GM10847 (cell line): Measurements from ENCODE around the gene NCMAP.

Experiments
- POLR2A ChIP-seq: IDR thresholded peaks from 2 replicates; pipeline ENCODE4 v1.6.1; 2011; ENCODE audit not compliant: insufficient read length; ENCODE audit errors: extremely low read depth

NCMAP gene

DNA sequence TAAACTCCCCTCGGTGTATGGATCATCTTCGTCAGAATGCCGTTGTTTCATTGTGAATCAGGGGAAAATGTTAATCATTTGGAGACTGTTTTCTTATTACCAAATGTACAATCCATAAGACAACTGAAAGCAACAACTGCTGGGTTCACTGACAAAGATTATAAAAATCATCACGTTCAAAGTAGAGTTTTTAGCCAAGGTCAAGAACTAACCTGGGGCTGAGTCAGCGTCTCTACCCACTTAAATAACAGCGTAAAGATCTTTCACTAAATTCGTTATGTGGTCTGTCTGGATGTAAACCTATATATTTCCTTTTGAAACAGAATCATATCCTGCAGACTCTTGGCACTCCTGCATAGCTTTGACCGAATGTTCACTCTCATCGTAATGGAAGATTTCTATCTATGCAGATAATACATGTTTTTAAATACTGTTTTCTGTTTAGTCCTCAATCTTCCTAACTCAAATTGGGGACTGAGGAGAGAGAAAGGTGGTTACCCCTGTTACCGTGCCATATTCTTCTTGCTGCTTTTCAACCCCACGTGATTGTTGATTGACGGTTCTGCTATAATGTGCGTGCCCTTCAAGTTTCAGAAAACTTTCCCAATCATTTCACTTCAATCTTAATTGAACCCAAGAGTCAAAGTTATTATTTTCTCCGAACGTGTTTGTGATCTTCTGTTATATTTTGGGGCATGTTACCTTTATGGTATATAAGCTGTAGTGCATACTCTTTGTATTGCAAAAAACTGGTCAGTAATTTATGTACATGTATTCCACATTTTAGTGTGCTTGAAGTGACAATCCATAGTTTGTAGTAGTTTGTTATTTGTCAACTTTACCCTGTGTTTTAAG is 15.6 kb upstream of the NCMAP start:
- TF ChIP-seq POLR2A: no peak

DNA sequence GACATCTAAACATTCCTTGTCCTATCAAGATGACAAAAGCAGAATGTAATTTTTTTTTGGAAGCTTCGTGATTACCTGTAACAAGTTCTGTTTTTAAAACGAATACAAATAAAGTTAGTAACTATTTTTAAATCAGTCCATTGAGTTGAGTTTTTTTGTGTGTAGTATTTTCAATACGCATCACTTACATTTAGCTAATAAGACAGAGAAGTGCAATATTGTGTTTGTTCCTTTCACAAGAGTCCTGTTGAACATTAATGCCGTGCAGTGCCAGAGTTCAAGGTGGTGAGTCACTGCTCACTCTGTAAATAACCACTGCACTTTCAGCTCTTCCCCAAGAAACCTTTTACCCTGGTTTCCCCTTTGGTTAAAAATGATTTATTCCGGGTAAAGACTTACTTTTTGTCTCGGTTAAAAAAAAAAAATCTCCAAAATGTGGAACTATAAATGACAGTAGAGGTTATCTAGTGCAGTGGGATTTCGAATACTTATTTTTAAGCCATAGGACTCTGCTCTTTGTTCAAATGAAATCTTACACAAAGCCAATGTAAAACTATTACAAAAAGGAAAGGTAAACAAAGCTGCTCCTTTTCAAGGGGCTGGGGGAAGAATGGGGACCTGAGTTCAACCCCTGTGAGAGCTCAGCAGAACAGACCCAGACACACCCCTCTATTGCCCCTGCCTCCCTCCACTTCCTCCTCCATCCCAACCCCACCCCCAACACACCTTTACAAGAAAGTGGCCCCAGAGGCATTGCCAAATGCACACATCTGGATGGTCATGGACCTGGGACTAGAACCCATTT is 14.8 kb upstream of the NCMAP start:
- no peak for TF ChIP-seq POLR2A

DNA sequence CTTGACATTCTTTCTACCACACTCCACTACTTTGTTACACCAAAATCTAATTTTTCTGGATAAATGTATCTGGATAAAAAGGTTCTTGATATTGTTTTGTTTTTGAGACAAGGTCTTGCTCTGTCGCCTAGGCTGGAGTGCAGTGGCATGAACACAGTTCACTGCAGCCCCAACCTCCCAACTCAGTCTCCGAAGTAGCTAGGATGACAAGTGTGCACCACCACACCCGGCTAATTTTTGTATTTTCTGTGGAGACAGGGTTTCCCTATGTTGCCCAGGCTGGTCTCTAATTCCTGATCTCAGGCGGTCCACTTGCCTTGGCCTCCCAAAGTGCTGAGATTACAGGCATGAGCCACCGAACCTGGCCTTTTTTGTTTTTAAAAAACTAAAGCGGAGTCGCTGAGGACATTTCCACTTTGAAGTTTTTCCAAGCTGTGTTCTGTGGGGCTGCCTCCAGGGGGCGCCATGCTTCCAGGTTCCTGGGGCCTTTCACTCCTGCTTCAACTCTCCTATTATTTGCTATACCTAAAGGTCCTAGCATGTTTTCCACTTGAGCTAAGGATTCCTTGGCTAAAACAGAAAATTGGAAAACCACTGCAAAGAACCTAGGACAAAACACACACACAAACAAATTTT is 14.1 kb upstream of the NCMAP start:
- no peak for TF ChIP-seq POLR2A

DNA sequence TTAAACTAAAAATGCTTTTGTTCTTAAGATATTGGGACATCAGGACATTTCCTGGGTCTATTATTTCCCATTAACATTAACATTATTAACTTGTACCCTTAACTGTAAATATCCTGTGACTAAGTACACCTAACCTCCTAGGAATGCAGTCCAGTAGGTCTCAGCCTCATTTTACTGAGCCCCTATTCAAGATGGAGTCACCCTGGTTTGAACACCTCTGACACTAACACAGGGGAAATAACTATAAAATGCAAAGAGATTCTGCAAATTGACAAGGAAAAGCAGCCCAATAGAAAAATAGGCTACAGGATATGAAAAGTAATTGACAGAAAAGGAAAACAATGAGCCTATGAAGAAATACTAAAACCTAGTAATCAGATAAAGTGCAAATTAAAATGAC is 11.6 kb upstream of the NCMAP start:
- TF ChIP-seq POLR2A: no peak

DNA sequence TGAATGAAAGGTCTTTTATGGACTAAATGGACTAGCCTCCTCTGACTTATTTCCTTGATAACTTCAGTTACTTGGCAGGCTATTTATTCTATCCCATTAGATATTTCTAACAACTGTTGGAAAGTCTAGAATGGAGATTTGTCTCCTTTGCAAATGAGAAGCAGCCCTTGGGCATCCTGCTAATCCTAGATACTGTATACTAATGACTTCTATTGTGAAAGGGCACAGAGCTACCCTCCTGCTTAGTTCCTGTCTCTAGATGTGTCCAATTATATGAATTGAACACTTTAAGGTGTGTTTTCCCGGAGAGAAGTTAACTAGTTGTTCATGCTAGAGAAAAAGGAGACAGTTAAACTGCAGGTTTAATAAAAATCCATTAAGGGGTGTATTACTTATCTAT is 10.2 kb upstream of the NCMAP start:
- TF ChIP-seq POLR2A: no peak

DNA sequence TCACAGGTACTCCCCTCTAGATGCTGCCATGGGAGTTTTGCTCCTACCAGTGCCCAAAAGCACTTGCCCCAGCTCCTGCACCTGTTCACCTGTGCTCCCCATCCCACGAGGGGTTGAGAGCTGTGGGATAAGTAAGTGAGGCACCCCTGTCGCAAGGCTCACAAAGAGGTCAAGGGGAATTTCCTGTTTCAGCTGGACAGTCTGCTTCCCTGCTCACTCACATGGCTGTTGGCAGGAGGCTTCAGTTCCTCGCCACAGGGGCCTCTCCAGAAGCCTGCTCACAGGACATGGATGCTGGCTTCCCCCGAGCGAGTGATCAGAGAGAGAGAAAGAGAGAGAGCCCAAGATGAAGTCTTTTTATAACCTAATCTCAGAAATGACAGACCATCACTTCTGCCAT is 8.7 kb upstream of the NCMAP start:
- no peak for TF ChIP-seq POLR2A

DNA sequence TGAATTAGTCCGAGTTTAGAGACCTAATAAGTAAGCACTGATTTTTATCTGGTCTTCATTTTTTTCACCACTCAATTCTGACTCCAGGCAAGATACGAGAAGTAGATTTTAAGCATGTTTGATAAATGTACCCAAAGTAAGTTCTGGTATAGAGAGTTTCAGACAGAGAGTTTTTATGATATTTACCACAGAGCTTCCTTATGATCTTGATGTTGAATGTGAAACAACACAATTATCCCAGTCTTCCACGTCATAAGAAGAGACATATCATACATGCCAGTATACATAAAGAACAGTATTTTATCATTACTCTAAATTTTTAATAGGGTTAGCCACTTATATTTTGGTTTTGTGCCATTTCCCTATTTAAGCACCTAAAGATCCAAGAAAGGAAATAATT is 7.8 kb upstream of the NCMAP start:
- TF ChIP-seq POLR2A: no peak

DNA sequence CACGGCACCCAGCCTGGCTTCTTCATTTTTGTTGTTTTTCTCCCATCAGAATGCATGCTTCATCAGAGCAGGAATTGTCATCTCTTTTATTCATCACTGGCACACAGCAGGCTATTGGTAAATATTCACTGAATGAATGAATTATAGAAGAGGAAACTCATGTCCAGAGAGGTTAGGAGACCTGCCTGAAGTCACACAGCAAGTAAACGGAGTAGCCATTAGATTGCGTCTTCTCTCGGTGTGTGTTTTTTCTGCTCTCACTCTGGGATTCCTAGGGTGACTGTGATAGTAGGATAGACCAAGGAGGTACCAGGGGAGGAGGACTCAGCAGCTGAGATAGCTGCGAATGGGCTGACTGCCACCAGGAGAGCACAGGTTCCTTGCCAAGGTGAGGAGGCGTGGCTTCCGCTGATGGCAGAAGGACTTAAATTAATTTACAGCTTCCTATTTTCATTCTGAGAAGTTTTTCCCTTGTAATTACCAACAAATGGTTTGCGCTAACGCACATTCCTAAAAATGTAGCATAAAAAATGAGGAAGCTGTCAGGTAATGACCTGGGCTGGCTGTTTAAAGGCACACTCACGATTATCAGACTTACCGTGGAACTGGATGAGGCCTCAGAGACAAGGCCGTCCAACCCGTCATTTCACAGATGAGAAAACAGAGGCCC is 4.5 kb upstream of the NCMAP start:
- TF ChIP-seq POLR2A: no peak

DNA sequence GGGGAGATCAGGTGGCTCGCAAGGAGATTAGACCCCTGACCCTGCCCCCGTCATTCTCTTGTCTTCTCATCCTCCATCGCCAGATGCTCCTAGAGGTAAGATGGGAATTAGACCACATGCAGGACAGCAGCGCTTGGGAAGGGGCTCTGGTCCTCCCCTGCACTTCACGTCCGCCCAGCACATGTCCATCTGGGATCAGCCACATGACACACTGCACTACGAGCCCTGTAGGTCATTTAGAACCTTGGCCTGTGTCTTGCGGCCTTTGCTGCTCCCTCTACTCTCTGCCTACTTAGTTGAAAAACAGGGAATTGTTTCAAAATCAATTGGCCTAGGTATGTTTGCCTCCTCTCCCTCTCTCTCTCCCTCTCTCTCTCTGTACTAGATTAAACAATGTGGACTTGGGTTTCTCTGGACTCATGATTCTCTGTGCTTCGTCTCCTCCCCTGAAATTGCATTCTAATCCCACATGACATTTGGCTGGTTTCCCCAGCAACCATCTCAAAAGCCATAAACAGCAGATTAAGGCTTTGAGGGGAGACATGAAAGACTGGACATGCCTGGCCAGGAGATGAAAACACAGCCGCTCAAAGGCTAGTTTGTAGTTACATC is 3.8 kb upstream of the NCMAP start:
- TF ChIP-seq POLR2A: no peak

DNA sequence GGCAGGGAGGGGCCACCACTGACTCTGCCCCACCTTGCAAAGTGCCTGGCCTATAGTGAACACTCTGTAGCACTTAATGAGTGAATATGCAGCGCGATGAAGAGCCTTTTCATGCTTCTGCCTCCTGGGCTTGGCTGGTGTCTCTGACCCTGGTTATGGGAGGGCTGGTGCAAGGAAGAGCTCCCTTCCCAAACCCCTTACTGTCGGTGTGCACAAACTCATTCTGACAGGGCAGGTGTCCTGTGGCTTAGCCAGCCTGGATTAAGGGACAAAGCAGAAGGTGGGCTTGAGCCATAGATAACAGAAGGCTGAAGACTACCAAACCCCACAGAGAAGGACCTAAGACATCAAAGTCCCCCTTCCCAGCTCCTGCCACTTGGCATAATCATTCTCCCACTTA is 2.0 kb upstream of the NCMAP start:
- no peak for TF ChIP-seq POLR2A

DNA sequence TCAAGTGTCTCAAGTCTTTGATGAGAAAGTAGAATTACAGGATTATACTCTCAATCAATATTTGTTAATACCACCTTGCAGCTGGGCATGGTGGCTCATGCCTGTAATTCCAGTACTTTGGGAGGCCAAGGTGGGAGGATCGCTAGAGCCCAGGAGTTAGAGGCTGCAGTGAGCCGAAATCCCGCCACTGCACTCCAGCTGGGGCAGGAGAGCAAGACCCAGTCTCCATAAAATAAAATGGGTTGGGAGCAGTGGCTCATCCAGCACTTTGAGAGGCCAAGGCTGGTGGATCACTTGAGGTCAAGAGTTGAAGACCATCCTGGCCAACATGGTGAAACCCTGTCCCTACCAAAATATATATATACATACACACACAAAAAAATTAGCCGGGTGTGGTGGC is 1.2 kb upstream of the NCMAP start:
- no peak for TF ChIP-seq POLR2A

DNA sequence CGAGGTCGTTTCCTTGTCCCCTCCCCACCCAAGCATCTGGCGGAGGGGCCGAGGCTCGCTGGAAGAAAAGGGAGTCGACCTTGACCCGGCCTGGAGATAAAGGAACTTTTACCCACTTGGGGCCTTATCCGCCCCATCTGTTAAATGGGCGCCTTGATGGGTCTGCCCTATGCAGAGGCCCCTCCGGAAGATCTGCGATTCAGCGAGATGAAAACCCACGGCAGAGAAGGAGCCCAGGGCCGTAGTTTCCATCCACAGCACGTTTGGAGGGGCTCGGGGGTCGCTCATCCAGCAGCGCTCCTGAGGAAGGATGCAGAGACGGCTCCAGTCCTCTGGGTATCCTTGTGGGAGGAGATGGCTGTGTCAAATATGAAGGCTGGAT is 518 bp downstream of the NCMAP start:
- TF ChIP-seq POLR2A: no peak

DNA sequence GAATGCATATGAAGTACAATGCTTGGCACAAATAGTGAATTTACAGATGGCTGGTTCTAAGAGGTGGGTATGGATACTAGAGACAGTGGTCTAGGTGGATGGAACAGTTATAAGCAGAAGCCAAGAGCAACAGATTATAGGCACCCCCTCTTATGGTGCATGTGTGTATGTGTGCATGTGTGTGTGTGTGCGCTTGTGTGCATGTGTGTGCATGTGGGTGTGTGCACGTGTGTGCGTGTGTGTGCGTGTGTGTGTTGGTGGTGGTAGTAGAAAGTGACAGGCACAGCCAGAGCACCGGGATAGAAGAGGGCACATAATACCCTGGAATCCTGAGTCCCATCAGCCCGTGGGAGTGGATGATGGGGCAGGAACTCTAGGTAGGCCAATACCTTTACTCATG is 1.3 kb downstream of the NCMAP start:
- no peak for TF ChIP-seq POLR2A

DNA sequence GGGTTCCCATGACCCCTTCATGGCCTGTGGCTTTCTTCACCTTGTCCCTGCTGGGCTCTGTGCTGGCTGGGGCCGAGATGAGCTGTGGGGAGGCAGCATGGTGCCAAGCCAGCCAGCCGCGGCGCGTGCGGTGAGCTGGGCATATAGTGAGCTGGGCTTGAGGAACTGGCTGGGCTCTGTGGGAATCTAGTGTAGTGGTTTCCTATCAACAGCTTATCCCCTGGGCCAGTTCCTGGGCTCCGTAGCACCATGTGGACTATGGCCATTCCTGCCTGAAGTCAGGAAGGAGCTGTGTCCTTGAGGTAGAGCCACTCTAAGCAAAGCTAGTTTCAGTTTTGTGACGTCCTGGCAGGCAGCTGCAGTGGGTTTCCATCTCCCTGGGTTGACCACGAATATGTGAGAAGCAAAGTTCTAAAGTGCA is 1.8 kb downstream of the NCMAP start:
- TF ChIP-seq POLR2A: no peak

DNA sequence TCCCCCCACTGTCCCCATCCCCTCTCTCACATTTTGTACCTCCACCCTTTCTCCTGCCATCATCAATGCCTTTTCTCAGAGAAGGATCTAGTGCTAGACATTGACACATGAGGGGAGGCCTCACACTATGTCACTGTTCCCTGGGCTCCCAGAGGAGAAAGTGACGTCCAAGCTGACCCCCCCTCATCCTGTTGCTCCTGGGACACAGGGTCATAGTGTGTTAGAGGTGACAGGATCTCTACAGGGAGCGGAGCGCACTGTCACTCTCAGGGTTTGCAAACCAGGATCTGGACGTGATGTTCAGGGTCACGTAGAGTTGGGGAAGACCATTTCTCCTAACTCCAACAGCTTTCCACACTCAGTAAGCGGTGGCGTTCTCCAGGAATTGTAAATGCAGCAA is 2.6 kb downstream of the NCMAP start:
- TF ChIP-seq POLR2A: no peak

DNA sequence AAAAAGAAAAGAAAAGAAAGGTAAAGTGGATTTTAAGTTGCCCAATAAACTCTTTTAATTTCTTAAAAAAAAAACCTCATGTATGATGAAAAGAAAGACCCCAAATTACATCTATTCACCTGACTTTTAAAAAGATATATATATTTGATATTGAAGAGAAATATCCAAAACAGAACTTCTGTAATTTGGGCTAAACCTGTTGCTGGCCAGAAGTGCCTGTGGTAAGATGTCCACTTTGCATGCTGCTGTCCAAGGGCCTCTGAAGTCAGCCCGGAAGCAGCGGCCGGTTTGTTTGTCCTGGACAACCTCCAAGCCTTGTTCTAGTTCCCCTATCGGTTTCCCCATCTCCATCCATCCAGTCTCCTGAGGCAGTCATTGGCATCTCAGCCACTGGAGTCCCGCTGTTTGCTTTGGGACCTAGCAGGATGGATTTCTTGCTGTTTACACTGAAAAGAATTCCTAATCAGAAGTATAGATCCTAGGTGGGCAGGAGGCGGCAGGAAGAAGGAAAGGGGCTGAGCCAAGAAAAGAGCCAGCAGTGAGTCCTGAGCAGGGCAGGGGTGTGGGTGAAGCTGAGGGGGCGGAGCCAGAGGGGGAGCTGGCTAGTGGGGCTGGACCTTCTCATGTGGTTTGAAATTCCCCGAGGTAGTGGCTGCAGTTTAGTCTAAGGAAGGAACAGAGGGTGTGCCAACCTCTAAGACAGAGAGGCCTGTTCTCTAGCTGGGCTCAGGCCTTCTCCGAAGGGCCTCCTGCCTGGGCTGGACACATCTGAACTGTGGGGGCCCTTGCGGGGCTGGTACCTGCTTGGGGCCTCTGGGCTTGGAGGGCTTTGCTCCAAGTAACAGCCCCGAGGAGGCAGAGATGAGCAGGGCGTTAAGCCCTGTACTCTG is 3.3 kb downstream of the NCMAP start:
- no peak for TF ChIP-seq POLR2A
